ENCODE results near the gene RAB17.

- no peak for TF ChIP-seq CTCF (IDR thresholded peaks at IDR 0.05; ENCODE audit: low read length)
- no peak for TF ChIP-seq EZH2 (IDR thresholded peaks at IDR 0.05; ENCODE audit: borderline replicate concordance, low read length)
These were observed 12.6 kb upstream of the RAB17 start for GRCh38 chr2:237603049-237603717.
